ENCODE measurements around the gene VASH2. TPM values are rescaled to one million over a fixed set of nuclear protein-coding genes. Genes with fewer than 3 reads are reported as not detected.
A peak's percentile ranks its signal among the peaks of the same experiment; 100 is the strongest.
"Not testable (repeated sequence)": the region's sequence is repeated elsewhere in the genome, so short reads cannot be mapped to it uniquely, and the experiment has no call there.

The VASH2 gene
- total RNA-seq, 1 experiment from 2014 or later, result 2.9 TPM

- DNase-seq (ENCODE audit: low spot score), result no peak
Observed at GRCh38 chr1:212957546-212957945, 7.2 kb downstream of the VASH2 start.

DNA sequence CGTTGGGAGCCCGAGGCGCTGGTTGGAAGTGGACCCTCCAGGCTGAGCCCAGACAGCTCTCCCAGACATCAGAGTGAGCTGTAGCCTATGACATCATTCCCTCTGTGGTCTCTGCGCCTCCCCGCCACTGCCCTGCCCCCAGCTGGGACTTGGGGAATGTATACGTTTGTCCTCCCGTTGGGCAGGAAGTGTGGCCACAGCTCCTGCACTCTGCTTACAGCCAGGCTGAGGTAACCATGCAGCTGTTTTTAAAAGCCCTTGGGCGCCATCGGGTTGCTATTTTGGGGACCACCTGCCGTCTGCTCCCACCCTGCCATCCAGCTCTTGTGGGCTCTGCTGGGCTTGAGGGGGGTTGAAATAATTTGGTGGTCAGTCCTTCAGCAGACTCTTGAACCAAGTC lies 7.8 kb downstream of the VASH2 start:
- DNase-seq (ENCODE audit: low spot score), result no peak

DNA sequence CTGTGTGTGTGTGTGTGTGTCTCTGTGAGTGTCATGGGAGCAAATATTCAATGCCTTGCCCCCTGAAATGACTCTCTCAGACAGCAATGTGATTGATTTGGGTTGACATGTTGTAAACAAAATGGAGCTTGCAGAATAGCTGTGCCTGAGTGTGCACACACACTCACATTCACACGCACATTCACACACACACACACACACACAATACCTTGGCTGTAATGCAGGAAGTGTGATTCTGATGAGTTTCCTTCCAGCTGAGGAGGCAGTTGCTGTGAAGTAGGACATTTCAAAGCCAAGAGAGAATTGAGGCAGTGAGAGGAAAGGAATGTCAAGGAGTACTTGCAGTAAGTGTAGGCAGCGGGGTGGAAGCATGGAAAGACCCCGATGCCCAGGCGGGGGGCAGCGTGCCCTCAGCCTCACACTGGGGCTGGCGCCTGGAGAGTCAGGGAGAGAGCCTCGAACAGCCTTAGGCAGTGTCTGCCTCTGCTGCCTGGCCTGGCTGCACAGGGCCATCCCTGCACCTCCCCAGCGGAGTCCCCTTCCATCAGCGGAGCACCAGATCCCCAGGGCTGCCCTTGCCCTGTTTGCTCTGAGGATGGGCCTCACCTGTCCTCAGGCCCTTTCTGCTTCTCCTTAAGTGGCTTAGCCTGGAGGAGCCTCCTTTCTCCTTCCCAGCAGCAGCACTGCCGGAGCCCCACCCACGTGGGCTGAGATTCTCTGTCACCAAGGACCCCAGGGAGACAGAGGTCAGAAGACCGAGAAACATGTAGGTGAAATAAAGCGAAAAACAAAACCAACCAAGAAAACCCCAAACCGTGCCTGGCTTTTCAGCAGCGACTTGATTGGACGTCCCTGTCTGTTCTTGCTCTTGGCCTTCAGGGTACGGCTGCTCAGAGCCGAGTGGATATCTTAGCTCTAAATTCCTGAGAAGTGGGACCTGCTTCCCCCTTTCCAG lies 9.2 kb downstream of the VASH2 start:
- no peak for DNase-seq (ENCODE audit: low spot score)

- no peak for DNase-seq (ENCODE audit: low spot score)
Observed at GRCh38 chr1:212960932-212961331, 10.6 kb downstream of the VASH2 start.

DNA sequence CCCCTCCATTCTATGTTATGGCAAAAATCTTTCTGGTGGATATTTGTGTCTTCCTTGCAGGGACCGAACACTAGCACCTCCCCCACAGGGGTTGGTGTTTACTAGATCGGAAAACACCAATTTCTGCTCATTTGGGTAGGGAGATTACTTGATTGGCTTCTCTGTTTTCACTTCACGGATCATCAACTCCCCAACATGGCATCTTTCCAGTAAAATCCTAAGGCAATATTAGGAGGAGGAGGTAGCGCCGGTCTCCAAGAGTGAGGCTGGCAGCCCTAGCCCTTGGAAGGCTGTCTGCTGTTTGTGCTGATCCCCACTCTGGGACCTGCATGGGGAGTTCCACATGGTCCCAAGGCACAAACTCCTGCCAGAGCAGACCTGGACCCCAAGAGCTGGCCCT lies 12.2 kb downstream of the VASH2 start:
- no peak for DNase-seq (ENCODE audit: low spot score)

GRCh38 chr1:212964102-212964501 lies 13.8 kb downstream of the VASH2 start:
- no peak for DNase-seq (ENCODE audit: low spot score)

GRCh38 chr1:212964993-212965392 lies 14.7 kb downstream of the VASH2 start:
- not testable (repeated sequence) for DNase-seq (ENCODE audit: low spot score)

- DNase-seq (ENCODE audit: low spot score), result no peak
Observed at GRCh38 chr1:212966616-212967015, 16.3 kb downstream of the VASH2 start.

DNA sequence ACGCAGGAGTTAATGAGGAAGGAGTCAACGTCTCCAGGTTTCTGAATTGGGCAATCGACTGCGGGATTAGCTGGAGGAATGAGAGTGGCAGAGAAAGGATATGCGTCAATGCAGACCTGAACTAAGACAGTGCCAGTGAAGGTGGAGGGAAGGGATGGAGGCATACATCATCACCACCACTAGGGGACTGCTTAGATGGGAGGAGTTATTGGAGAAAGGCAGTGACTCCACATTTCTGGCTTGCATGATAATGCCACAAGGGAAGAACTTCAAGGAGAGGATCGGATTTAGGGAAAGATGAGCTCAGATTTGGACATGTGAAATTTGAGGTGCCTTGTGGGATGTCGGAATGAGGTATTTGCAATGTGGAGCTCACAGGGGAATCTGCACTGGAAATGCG lies 17.5 kb downstream of the VASH2 start:
- peak; percentile 73 for DNase-seq (ENCODE audit: low spot score)

DNA sequence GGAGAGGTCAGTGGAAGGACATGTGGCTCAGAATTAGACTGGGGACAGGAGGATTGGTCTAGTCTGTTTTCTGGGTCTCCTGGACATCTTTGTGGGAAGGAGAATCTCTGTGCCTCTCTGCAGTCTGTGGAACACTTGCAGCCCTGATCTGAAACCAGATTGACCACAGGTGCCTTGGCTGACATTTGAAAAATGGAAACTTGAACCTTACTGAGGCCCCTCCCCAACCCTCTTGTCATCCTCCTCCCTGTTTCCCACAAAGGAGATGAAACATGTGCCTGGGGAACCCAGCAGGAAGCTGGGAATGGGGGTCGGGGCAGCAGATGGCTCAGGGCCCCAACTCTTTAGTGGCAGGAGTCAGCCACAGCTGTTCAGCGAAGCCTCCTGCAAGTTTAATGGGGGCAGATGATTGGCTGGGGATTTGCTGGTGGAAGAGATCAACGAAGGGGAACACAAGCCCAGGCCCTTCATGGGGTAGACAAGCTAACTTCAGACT lies 18.1 kb downstream of the VASH2 start:
- DNase-seq (ENCODE audit: low spot score), result no peak

GRCh38 chr1:212970085-212970484 lies 19.7 kb downstream of the VASH2 start:
- DNase-seq (ENCODE audit: low spot score), result no peak

- no peak for DNase-seq (ENCODE audit: low spot score)
Observed at GRCh38 chr1:212971312-212971711, 21.0 kb downstream of the VASH2 start.

- no peak for DNase-seq (ENCODE audit: low spot score)
Observed at GRCh38 chr1:212973426-212973825, 23.1 kb downstream of the VASH2 start.

- DNase-seq (ENCODE audit: low spot score), result no peak
Observed at GRCh38 chr1:212973899-212974298, 23.6 kb downstream of the VASH2 start.

- DNase-seq (ENCODE audit: low spot score), result no peak
Observed at GRCh38 chr1:212974711-212975110, 24.4 kb downstream of the VASH2 start.

DNA sequence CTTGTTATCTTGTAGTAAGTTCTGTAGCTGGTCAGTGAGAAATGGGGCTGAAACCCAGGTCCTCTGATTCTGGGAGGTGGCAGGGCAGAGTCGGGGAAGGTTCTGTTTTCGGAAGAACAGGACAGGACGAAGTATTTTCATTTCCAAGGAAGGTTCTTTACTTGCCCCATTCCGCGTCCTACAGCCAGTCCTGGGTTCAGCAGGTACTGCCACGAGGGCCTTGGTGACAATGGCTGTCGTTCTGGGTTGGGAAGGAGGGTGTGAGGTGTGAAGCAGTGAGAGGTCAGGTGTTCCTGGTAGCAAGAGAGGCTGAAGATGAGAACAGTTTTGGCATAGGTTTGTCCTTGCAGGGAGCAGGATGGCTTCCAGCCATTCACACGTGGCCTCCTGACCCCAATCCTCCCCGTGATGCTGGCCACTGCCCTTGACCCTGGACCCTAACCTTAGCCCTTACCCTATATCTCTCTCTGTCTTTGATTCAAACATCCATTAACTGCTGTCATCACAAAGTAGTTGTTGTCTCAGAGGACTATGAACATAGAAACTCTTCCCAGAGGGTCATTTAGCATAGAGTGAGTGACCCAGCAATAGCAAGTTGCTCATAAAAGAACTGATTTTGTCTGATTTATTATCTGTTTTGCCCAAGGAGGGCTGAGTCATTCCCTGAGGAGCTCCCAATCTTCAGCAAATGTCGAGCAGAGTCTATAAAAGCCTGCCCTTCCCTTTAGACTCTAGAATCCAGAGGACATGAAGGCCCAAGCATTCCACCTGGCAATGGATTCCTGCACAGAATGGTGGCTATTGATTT lies 25.0 kb downstream of the VASH2 start:
- DNase-seq (ENCODE audit: low spot score), result no peak

DNA sequence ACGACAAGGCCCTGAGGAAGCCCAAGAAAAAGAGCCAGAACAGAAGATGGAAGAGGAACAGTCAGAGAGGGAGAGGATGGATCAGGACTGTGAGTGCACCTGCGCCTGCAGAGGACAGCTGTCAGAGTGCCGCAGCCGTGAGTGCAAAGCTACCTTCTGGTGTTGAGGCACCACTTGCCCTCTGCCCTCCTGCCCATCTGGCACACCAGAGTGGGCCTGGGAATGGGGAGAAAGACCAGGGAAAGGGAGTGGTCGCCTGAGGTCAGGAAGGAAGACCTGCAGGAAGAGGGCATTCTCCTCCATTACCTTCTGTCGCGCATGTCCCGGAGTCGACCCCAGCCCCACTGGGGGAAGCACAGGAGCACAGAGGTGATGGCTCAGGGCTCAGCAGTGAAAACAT lies 26.2 kb downstream of the VASH2 start:
- no peak for DNase-seq (ENCODE audit: low spot score)

DNA sequence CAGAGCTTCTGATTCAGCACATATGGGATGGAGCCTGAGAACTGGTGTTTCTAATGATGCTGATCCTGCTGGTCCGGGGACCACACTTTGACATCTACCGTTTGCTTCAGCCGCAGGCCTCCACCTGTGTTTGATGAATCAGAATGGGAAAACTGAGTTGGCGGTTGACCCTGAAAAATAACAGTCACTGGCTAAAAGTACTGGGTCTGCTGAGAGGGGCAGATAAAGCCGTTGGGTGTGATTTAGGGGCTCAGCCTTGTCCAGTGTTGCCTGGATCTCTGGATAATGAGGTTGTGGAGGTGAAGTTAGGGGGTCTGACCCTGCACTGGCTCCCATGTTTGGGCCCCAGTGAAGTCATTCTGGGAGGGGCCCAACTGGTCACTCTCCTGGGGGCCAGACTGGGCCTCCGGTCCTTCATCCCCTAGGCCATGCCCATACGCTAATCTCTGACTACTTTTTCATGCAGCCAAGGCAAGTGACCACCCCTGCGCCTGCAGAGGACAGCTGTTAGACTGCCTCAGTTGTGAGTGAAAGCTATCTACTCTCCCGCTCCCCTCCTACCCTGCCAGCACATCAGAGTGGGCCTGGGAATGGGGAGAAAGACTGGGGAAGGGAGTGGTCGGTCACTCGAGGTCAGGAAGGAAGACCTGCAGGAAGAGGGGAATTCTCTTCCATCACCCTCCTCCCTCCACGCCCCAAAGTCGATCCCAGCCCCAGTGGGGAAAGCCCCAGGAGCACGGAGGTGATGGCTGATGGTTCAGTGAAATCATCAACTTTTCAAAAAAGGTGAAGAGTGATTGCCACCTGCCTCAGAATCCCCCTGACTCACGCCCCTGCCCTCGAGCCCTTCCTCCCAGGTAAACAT lies 27.7 kb downstream of the VASH2 start:
- DNase-seq (ENCODE audit: low spot score), result no peak

DNA sequence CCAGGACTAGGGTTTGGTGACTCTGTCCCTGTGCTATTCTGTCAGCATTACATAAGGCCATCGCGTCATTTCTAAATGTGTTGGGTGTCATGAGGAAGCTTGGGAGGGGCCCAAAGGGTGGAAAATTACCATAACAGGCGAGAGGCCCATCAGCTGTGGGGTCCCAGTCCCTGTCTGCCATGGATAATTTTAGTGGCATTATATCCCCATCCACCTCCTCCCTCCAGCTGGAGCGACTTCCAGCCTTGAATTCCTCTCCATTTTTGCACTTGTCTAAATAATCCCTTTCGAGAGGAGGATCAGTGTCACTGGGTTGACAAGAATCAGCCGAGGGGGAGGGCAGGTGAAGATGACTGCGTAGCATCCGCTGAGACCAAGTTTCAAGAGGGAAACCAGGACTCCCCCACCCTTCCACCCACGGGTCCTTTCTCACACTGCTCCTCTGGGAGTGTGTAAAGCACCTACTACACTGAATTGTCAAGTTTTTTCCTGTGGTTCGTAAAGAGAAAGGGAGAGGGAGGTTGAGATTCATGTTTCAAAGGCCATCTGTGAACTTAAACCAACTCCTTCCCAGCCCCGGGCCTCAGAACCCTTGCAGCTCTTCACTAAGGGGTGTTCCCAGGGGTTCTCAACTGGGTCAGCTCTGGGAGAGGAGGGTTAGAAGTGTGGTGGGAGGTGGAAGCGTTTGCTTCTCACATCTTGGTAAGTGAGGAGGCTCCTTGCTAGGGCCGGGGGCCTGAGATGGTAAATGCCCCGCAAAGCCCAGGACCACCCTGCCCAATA lies 29.2 kb downstream of the VASH2 start:
- no peak for DNase-seq (ENCODE audit: low spot score)

DNA sequence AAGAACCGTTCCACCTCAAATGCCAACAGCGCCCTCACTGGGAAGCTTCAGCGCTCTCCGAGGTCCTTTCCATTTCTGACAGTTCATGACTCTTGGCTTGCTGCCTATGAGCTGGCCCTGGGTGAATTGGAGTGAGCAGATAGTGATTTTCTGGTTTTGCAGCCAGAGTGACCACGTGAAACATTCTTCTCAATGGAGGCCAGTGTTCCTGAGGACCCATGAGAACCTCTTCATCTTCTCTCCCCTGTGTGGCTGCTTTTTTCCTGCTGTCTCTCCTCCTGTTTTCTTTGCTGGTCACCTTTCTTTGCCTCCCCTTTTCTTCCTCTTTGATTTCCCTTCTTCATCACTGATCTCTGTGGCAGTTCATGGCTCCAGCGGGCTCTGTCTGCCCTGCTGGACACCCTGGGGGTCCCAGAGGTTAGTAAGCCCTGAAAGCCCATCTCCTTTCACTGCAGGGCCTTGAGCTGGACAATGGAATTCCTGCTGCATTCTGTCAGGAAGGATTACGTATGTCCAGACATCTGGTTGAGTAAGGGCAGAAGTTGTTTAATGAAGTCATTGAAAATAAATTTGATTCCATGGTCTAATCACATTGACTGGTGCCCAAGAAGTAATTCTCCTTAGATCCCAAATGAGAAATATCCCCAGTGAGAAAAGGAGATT lies 29.9 kb downstream of the VASH2 start:
- no peak for DNase-seq (ENCODE audit: low spot score)

All from HT-29 (cell line).